K562 (cell line): Measurements from ENCODE around the gene PCNX3. TPM values are rescaled to one million over a fixed set of nuclear protein-coding genes. Genes with fewer than 3 reads are reported as not detected.
A peak's percentile ranks its signal among the peaks of the same experiment; 100 is the strongest.

Experiments used
- ATF3 ChIP-seq, 2 experiments: fragments of 450-650 bp in 1 of 2; sonication (generic) in 1 of 2; formaldehyde crosslinking in 1 of 2; IDR thresholded peaks in 1 of 2; conservative IDR thresholded peaks in 1 of 2; 2 replicates each; pipeline versions ENCODE4 v1.6.1 to v1.8.1; 2016 to 2023; ENCODE audit warnings: mild to moderate bottlenecking in 2 of 2, moderate library complexity in 2 of 2, inconsistent platforms in 1 of 2, missing genetic modification reagents in 1 of 2
- BHLHE40 ChIP-seq: IDR thresholded peaks from 2 replicates; pipeline ENCODE4 v1.6.1; 2011; ENCODE audit warnings: low read length, improper control_type of control experiment
- CEBPG ChIP-seq, 3 experiments: fragments of 200-800 bp in 1 of 3; sonication (Bioruptor generic) in 1 of 3; sonication (generic) in 1 of 3; formaldehyde crosslinking in 1 of 3; IDR thresholded peaks in 2 of 3; conservative IDR thresholded peaks in 1 of 3; 2 replicates each; pipeline versions ENCODE4 v1.6.1 to v1.8.0; 2016 to 2022; ENCODE audit warnings: missing compliant biosample characterization in 2 of 3, missing genetic modification characterization in 2 of 3, mild to moderate bottlenecking in 1 of 3, missing genetic modification reagents in 1 of 3
- CHD2 ChIP-seq: IDR thresholded peaks from 2 replicates; pipeline ENCODE4 v1.6.1; 2011; ENCODE audit warnings: low read depth, low read length
- E2F8 ChIP-seq: fragments of 450-650 bp; IDR thresholded peaks from 2 replicates; pipeline ENCODE4 v1.7.1; 2018; ENCODE audit warnings: mild to moderate bottlenecking, low read depth; ENCODE audit not compliant: partially characterized antibody
- ELK3 ChIP-seq: fragments of 450-650 bp; formaldehyde crosslinking; IDR thresholded peaks from 2 replicates; pipeline ENCODE4 v1.4.0; 2020; ENCODE audit warnings: mild to moderate bottlenecking
- GATAD2B ChIP-seq: fragments of 450-650 bp; IDR thresholded peaks from 2 replicates; pipeline ENCODE4 v1.6.1; 2017; ENCODE audit warnings: mild to moderate bottlenecking, borderline replicate concordance
- HCFC1 ChIP-seq: IDR thresholded peaks from 2 replicates; pipeline ENCODE4 v1.6.1; 2012; ENCODE audit warnings: low read depth, low read length, improper control_type of control experiment
- L3MBTL2 ChIP-seq: fragments of 450-650 bp; IDR thresholded peaks from 2 replicates; pipeline ENCODE4 v1.6.1; 2016; ENCODE audit warnings: mild to moderate bottlenecking, moderate library complexity
- MLLT1 ChIP-seq, 2 experiments: fragments of 450-650 bp; IDR thresholded peaks; 2 replicates each; pipeline ENCODE4 v1.6.1; 2016
- NFIC ChIP-seq: fragments of 450-650 bp; IDR thresholded peaks from 2 replicates; pipeline ENCODE4 v1.6.1; 2017; ENCODE audit warnings: mild to moderate bottlenecking, inconsistent platforms
- NR2F6 ChIP-seq: fragments of 450-650 bp; formaldehyde crosslinking; IDR thresholded peaks from 2 replicates; pipeline ENCODE4 v1.4.0; 2020; ENCODE audit warnings: mild to moderate bottlenecking
- PHF8 ChIP-seq: fragments of 200-600 bp; sonication (generic); IDR thresholded peaks from 2 replicates; pipeline ENCODE4 v1.6.1; 2012; ENCODE audit warnings: mixed run types, mild to moderate bottlenecking, inconsistent platforms, low read length, moderate library complexity, borderline replicate concordance
- POLR2B ChIP-seq: fragments of 450-650 bp; IDR thresholded peaks from 2 replicates; pipeline ENCODE4 v1.6.1; 2018; ENCODE audit warnings: low read depth; ENCODE audit not compliant: partially characterized antibody
- RBBP5 ChIP-seq: fragments of 200-600 bp; sonication (generic); IDR thresholded peaks from 2 replicates; pipeline ENCODE4 v1.6.1; 2012; ENCODE audit warnings: borderline replicate concordance, mild to moderate bottlenecking, low read length, control low read depth, inconsistent platforms; ENCODE audit not compliant: insufficient read depth, poor library complexity, severe bottlenecking
- RBM14 ChIP-seq: fragments of 200-400 bp; formaldehyde crosslinking; IDR thresholded peaks from 2 replicates; pipeline ENCODE4 v1.6.1; 2018; ENCODE audit warnings: low read depth, mild to moderate bottlenecking, low read length, moderate library complexity, borderline replicate concordance; ENCODE audit not compliant: insufficient read depth
- SIX5 ChIP-seq, 2 experiments: IDR thresholded peaks; 2 replicates each; pipeline ENCODE4 v1.6.1; 2011; ENCODE audit warnings: low read length in 2 of 2, borderline replicate concordance in 1 of 2, low read depth in 1 of 2, mild to moderate bottlenecking in 1 of 2, moderate library complexity in 1 of 2; ENCODE audit not compliant: insufficient read depth in 1 of 2
- SUPT5H ChIP-seq: fragments of 450-650 bp; IDR thresholded peaks from 2 replicates; pipeline ENCODE4 v1.6.1; 2016
- TAF7 ChIP-seq: fragments of 450-650 bp; IDR thresholded peaks from 2 replicates; pipeline ENCODE4 v1.6.1; 2016; ENCODE audit warnings: missing genetic modification characterization, missing compliant biosample characterization
- polyA plus RNA-seq, 8 experiments: library from polyadenylated mRNA; depleted of rRNA in 4 of 8; stranded (reverse) in 5 of 8; unstranded in 3 of 8; fragments of >200 nt; fragmentation: Nextera tagmentation in 2 of 8; fragmentation: Illumina TruSeq in 1 of 8; extraction: Ambion mirVana in 2 of 8; extraction: Trizol in 1 of 8; gene quantifications; 2 replicates each; pipeline versions ENCODE4 v1.2.1 to v1.2.3, GENCODE V29; 2011 to 2014; ENCODE audit warnings: inconsistent platforms in 1 of 8, missing spikeins in 1 of 8
- total RNA-seq, 7 experiments: library from RNA; depleted of rRNA in 6 of 7; stranded (reverse); fragments of >200 nt in 6 of 7; fragmentation: Illumina TruSeq in 2 of 7; extraction: Trizol in 2 of 7; gene quantifications; 2 replicates each; pipeline versions ENCODE4 v1.2.1 to v1.2.3, GENCODE V29; 2011 to 2021; ENCODE audit warnings: low replicate concordance in 1 of 7

The PCNX3 gene
- total and polyA plus RNA-seq, 9 of the 15 experiments (the other 6 are each of a cell fraction or from before 2014, with no cell fraction given): 0.11 to 47.8 (median 12.8) TPM

GRCh38 chr11:65662799-65663638 lies 47.4 kb downstream of the PCNX3 start, which contains the start of gene RELA (continued):
- TF ChIP-seq MLLT1 (IDR thresholded peaks at IDR 0.05) (peak in 1 of 2 experiments; percentile 49; a peak in 1 of 4 replicates), ATF3 (IDR thresholded peaks at IDR 0.05) (peak; percentile 93), ATF3 (CRISPR knock-in tag; conservative IDR thresholded peaks at IDR 0.05) (peak; percentile 92), PHF8 (peak; percentile 83), BHLHE40 (peak; percentile 79), CHD2 (no peak), RBM14 (0 out of 2 replicates have a peak, but pooled peaks have one; percentile 45), HCFC1 (peak; percentile 37; the same call in 1 of the 2 replicates), RBBP5 (peak; percentile 9), SIX5 (IDR thresholded peaks at IDR 0.05; ENCODE audit: borderline replicate concordance in 1 of 2, insufficient read depth in 1 of 2, low read depth in 1 of 2, low read length in 2 of 2) (no peak), POLR2B (peak; percentile 81), CEBPG (CRISPR knock-in tag; IDR thresholded peaks at IDR 0.05) (0 out of 2 replicates have a peak, but pooled peaks have one; percentile 12), CEBPG (tag; conservative IDR thresholded peaks at IDR 0.05 in 1 of 2, IDR thresholded peaks at IDR 0.05 in 1 of 2) (no peak), TAF7 (tag) (0 out of 2 replicates have a peak, but pooled peaks have one; percentile 55), ELK3 (CRISPR knock-in tag) (no peak), NFIC (peak; percentile 97), L3MBTL2 (peak; percentile 57; the same call in 1 of the 2 replicates), SUPT5H (peak; percentile 77), GATAD2B (peak; percentile 76), NR2F6 (CRISPR knock-in tag) (no peak), E2F8 (peak; percentile 42)
